RPMI7951 (cell line): ENCODE results near the gene F13A1. TPM values are rescaled to one million over a fixed set of nuclear protein-coding genes. Genes with fewer than 3 reads are reported as not detected.
A peak's percentile ranks its signal among the peaks of the same experiment; 100 is the strongest.
"Not testable (repeated sequence)": the region's sequence is repeated elsewhere in the genome, so short reads cannot be mapped to it uniquely, and the experiment has no call there.

Experiments
- DNase-seq: peaks from one replicate; pipeline ENCODE4 v3.0.0-alpha.2; 2012; ENCODE audit warnings: low read depth
- total RNA-seq: library from RNA; depleted of rRNA; stranded (reverse); fragments of >200 nt; shearing (Covaris generic); gene quantifications from 2 replicates; pipeline ENCODE4 v1.2.3, GENCODE V29; 2014

The F13A1 gene
- total RNA-seq, 1 experiment from 2014 or later = not detected

- no peak for DNase-seq
Observed at GRCh38 chr6:6317825-6318733, 2.4 kb downstream of the F13A1 start.

- no peak for DNase-seq
Observed at GRCh38 chr6:6317386-6317785, 3.1 kb downstream of the F13A1 start.

- peak; percentile 35 for DNase-seq
Observed at GRCh38 chr6:6315660-6316059, 4.8 kb downstream of the F13A1 start.

- DNase-seq = no peak
Observed at GRCh38 chr6:6314596-6314995, 5.9 kb downstream of the F13A1 start.

GRCh38 chr6:6312901-6313441 is 7.5 kb downstream of the F13A1 start:
- DNase-seq = no peak

GRCh38 chr6:6305575-6305974 is 14.9 kb downstream of the F13A1 start:
- no peak for DNase-seq

- DNase-seq = not testable (repeated sequence)
Observed at GRCh38 chr6:6300383-6300782, 20.1 kb downstream of the F13A1 start.

- DNase-seq = no peak
Observed at GRCh38 chr6:6293317-6293716, 27.1 kb downstream of the F13A1 start.

- DNase-seq = no peak
Observed at GRCh38 chr6:6287415-6287814, 33.0 kb downstream of the F13A1 start.

- DNase-seq = no peak
Observed at GRCh38 chr6:6285679-6286078, 34.8 kb downstream of the F13A1 start.

GRCh38 chr6:6284221-6284966 is 36.1 kb downstream of the F13A1 start:
- no peak for DNase-seq

- DNase-seq = no peak
Observed at GRCh38 chr6:6283746-6284145, 36.7 kb downstream of the F13A1 start.

- no peak for DNase-seq
Observed at GRCh38 chr6:6282716-6283115, 37.7 kb downstream of the F13A1 start.

- DNase-seq = peak; percentile 22
Observed at GRCh38 chr6:6277413-6277812, 43.0 kb downstream of the F13A1 start.

- no peak for DNase-seq
Observed at GRCh38 chr6:6270948-6271535, 49.4 kb downstream of the F13A1 start.

- no peak for DNase-seq
Observed at GRCh38 chr6:6260196-6260722, 60.2 kb downstream of the F13A1 start.

- DNase-seq = no peak
Observed at GRCh38 chr6:6256886-6257285, 63.6 kb downstream of the F13A1 start.

GRCh38 chr6:6256259-6256658 is 64.2 kb downstream of the F13A1 start:
- DNase-seq = no peak

- DNase-seq = no peak
Observed at GRCh38 chr6:6251555-6252280, 68.7 kb downstream of the F13A1 start.

GRCh38 chr6:6248651-6249050 is 71.8 kb downstream of the F13A1 start:
- DNase-seq = no peak

- DNase-seq = no peak
Observed at GRCh38 chr6:6246544-6246943, 73.9 kb downstream of the F13A1 start.
